CD4-positive, alpha-beta T cell treated with Interleukin-4 for 1 hour (primary cell): ENCODE results near the gene WDR17.

ENCODE experiments used
- DNase-seq, 2 donors: peaks; one replicate each; pipeline ENCODE4 v3.0.0-alpha.2; 2020 to 2022

Gene WDR17

DNA sequence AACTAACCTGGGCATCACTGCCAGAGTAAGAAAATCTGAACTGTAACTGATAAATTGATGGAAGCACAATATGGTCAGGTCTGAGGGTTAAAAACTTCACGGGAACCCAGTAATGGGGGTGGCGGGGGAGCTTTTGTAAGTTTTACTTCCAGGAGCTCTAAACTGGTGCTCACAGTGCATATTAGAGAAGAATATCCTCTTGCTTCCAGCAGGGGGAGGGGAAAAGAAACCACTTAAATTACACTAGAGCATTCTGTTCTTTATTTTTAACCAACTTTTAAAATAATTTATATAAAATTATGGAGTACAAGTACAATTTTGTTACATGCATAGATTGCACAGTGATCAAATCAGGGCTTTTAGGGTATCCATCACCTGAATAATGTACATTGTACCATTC lies 33.7 kb downstream of the WDR17 start:
- DNase-seq: no peak

DNA sequence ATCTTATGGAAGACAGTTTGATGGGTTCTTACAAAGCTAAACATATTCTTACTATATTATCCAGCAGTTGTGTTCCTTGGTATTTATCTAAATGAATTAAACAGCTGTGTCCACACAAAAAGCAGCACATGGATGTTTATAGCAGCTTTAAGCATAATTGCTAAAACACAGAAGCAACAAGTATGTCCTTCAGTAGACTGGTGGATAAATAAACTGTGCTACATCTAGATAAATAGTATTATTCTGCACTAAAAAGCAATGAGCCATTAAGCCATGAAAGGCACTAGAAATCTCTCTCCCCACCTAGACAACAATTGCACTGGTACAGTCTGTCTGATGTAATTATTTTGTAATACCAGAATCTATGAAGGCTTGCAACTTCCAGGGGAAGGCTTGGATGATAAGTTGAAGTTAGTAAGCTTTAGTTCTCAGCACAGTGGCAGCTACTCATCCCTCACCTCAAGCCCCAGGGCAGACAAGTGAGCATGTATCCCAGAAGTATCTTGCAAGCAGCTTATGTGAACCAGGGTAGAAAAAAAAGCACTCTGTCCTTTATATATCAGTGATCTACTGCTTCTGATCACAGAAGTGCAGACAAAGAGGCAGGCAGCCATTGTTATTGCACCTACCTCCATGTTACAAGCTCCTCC lies 36.9 kb downstream of the WDR17 start:
- DNase-seq: no peak

DNA sequence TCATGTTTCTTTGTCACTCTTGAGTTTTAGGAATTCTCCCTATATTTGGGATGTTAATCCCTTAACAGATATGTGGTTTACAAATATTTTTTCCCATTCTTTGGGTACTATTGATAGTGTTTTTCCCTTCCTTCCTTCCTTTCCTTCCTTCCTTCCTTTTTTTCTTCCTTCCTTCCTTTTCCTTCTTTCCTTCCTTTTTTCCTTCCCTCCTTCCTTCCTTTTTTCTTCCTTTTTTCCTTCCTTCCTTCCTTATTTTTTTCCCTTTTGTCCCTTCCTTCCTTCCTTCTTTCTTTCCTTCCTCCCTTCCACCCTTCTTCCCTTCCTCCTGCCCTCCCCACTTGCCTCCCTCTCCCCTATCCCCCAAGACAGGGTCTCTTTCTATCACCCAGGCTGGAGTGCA lies 42.1 kb downstream of the WDR17 start:
- no peak for DNase-seq

DNA sequence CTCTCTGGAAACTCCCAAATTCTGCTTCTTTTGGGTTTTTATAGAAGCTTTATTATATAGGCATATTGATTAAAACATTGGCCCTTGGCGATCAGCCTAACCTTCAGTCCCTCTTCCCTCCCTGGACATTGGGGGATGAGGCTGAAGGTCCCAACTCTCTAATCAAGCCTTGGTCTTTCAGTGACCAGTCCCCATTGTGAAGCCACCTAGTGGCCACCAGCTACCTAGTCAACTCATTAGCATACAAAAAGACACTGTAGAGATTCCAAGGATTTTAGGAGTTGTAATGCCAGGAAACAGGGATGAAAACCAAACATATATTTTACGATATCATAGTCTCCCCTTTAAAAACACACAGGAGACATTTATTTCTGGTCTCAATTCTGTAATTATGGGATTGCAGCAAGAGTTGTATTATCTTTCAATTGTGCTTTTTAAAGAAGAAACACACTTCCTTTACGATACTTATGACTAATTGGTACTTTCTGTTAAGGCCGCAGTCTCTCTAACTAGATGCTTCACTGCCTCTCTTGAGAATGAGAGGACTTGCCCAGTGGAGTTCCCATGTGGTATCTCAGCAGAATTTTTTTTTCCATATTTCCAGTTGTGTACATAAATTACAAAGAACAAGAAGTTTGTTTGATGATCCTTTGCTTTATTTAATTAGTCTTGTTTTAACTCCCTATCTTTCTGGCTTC lies 58.2 kb downstream of the WDR17 start:
- no peak for DNase-seq

DNA sequence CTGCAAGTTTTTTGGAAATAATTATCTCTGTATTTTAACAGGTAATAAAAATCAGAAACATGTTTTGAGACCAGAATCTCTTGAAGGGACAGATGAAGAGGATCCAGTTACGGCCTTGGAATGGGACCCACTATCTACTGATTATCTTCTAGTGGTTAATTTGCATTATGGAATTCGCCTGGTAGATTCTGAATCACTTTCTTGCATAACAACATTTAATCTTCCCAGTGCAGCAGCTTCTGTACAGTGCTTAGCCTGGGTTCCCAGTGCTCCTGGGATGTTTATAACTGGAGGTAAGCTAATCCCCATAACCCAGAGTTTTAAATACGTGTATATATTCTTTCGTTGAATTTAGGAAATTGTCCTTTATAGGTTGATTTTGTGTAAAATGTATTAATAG lies 59.4 kb downstream of the WDR17 start:
- DNase-seq: no peak

DNA sequence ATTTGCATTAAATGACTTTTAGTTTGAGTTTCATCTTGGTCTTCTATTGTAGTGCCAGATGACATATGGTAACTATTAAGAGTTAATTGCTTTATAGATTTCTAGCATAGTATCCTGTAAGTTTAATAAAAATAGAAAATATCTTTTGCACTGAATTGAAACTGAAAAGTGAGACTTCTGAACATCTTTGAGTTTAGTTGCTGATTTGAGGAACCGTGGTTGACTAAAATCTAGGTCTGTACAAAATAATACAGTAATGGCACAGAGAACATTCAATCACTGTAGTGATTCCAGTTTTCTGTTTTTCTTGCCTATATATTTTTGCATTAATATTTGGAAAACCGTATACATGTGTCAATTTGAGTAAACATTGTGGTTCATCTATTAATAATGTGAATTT lies 69.0 kb downstream of the WDR17 start:
- no peak for DNase-seq

DNA sequence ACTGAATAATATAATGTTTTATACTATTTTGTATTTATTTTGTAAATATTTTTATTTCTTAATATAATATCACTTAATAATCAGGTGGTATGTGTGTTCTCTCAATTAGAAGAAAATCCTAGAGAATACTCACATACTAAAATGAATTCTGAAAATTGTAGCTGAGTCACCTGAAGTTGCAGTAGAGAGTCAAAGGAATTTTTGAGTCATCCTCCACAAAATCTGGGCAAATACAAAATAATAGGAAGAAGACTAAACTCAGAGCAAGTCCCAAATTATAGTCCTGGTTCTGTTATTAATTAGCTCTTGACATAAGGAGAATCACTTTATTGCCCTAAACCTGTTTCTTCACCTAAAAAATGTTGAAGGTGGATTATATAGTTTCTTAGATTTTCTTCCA lies 72.0 kb downstream of the WDR17 start:
- no peak for DNase-seq

DNA sequence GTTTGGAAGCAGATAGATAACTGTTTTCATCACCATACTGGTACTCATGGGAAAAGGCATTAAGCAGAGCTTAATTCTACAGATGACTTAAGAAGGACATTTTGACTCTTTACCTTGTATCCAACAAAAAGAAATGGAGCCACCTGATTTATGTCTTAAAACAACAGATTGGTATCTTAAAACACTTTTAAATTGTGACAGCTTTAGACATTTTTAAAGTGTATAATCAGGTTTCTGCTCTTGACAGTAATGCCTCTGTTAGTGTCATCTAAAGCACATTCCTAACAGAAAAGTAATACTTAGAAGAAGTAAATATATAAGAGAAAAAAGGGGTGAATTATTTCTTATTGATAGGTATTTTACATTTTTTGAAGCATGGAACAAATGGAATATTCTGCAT lies 73.9 kb downstream of the WDR17 start:
- no peak for DNase-seq

DNA sequence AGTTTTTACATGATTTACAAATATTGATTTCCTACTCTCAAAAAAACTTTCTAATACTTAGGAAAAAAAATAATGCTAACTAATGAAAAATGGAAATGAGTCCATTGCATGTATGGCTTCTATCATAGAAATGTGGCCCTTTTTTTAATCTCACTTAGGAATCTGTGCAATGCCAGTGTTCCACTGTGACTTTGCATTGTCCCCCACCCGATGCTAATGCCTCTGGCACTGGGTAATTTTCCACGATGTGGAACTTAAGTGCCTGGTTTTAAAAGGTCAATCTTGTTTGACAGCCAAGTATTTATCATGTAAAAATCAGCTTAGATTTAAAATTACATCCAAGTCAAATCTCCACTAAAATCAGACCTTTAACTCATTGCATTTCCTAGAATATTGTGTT lies 76.6 kb downstream of the WDR17 start:
- no peak for DNase-seq

DNA sequence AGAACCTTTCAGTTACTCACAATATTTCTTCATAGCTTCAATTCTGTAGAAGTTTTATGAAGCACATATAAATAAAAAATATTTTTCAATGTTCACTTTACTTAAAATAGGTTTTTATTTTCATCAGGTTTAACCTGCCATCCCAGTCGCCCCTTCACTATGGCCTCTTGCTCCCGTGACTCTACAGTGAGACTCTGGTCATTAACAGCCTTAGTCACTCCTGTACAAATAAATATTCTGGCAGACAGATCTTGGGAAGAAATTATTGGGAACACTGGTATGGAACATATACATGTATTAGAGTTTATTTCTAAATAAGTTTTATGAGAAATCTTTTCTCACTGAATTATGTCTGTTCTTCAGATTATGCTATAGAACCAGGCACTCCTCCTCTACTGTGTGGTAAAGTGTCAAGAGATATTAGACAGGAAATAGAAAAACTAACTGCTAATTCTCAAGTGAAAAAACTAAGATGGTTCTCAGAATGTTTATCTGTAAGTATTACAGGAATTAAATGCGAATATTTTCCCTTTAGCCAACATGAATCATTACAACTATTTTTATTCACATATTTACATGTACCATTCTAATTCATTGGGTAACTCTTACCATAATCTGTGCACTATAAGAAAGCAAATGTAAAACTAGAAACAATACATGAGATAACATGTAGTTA lies 84.2 kb downstream of the WDR17 start:
- DNase-seq: no peak

DNA sequence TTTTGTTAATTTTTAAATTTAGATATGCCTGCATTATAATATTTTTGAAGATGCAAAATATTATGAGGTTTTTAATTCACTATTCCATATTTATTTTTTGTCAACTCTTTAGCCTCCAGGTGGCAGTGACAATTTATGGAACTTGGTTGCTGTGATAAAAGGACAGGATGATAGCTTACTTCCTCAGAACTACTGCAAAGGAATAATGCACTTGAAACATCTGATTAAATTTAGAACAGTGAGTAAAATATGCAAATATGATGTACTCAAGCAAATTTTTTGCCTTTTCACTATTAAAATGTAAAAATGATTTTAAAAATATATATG lies 84.7 kb downstream of the WDR17 start:
- DNase-seq: peak in 1 of 2 donors; percentile 5

DNA sequence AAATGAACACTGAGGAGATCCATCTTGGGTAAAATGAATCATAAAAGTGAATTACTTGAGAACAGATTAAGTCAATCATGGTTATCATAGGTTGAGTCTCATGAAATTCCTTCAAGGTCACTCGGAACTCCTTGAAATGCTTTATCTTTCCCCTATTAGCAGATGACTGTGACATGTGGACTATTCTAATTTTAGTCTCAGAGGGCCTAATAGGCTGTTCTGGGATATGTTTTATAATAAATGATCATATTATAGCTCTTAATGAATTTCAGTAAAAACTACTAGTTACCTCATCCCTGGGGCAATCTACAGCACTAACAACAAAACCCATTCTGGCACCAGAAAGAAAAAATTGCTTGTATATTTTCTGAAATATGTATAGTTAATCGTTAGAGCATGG lies 85.1 kb downstream of the WDR17 start:
- no peak for DNase-seq

DNA sequence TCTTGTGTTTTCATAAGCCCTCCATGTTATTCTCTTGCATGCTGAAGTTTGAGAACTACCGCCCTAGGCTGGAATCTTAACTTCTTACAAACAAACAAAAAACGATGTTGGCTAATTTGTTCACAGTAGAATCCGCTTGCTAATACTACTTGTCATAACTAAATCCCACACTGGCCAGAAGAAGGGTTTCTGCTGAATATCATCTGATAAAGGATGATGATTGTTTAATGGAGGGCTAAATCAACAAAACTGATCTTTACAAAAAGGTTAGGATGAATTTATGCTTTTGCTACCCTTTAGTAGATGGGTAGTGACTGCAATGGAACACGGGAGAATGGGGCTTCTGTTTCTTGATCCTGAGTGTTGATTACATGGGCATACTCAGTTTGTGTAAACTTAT lies 87.5 kb downstream of the WDR17 start:
- no peak for DNase-seq

DNA sequence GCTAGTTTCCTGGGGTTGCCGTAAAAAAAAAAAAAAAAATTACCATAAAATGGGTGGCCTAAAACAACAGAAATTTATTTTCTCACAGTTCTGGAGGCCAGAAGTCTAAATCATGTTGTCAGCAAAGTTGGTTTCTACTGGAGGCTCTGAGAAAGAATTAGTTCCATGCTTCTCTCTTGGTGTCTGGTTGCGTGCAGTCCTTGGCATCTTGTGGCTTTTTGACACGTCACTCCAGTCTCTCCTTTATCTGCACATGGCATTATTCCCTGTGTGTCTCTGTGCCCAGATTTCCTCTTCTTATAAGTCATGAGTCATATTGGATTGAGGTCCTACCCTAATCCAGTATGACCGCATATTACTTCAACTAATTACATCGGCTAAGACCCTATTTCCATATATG lies 91.0 kb downstream of the WDR17 start:
- no peak for DNase-seq

DNA sequence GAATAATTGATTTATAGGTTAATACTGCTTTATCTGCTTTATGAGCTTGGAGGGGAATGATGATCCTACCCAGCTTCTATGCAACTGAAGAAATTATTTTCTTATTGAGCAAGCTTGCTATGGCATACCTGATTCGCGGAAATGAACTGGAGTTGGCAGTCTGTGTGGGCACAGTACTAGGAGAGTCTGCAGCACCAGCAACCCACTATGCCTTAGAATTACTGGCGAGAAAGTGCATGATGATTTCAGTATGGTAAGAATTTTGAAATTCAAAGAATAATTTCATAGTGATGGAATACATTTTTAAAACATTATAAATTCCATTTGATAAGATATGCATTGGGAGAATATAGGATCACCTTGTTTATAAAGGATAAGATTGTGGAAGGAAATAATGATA lies 97.4 kb downstream of the WDR17 start:
- no peak for DNase-seq

DNA sequence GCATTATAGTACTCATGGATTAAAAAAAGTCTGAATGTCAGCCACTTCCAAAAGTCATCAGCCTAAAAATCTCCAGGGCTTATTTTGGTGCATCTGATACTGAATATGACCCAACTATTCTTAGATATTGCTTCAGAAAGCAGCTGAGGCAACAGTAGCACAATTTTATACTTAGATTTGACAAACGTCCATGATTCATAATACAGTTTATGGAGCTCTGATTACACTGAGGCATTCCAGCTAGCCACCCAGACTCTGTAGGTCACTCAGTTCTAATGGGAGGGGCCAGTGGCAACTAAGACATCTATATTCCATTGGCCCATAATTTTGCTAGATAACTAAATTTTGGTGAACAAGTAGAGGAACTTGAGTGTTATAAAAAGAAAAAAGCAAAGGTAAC lies 119.4 kb downstream of the WDR17 start:
- DNase-seq: no peak

DNA sequence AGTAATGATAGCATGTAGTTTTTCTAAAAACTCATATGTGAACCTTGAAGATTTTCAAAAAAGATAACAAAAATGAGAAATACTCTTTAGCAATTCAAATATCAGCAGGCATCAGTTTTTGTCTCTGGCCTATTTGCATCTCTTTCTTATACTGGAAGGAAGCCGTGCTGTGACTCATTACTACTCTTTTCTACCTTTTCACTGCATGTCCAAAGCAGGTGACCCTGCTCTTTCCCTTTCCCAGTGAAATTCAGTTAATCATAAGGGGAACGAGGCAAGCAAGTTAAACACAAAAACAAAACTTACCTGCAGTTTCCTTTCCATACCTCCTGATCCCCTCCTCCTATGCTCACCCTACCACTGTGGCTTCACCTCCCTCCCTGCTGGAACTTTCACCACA lies 120.4 kb downstream of the WDR17 start:
- no peak for DNase-seq

DNA sequence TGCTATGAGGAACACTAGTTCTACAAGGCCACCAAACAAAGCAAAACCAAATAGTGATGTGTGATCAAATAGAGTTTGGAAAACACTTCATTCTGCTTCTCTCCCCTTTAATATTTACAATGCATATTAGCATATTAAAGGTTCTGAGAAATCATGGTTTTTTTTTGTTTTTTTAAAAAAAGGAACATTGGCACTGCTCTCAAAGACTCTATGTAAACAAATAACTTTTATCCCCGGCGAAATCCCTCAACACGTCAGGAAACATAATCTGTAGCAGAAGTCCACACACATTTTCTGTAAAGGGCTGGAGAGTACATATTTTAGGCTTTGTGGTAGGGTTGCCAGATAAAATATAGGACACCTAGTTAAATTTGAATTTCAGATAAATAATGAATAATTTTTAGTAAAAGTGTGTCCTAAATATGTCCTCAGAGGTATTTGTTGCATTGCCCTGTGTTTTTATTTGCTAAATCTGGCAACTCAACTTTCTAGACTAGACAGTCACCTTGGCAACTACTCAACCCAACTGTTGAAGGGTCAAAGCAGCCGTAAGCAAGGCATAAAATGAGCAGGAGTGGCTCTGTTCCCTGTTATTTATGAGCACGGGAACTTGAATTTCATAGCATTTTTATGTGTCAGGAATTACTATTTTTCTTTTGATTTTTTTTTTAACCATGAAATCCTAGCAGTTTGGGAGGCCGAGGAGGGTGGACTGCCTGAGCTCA lies 121.2 kb downstream of the WDR17 start:
- no peak for DNase-seq

DNA sequence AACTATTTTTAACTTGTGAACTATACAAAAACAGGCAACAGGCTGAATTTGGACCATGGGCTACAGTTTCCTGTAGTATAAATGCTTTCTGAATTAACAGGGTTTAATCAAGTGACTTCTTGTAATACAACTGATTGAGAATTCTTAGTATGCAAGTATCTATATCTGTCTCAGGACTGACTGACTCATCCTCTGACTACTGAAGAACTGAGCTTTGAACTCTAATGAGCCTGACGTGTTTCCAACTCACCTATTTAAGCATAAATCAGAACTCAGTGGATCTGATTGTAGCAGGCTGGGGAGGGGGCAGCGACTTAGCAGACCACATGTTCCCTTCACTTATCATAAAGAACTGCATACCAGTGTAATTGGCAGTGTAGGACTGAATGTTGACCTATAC lies 122.0 kb downstream of the WDR17 start:
- no peak for DNase-seq

DNA sequence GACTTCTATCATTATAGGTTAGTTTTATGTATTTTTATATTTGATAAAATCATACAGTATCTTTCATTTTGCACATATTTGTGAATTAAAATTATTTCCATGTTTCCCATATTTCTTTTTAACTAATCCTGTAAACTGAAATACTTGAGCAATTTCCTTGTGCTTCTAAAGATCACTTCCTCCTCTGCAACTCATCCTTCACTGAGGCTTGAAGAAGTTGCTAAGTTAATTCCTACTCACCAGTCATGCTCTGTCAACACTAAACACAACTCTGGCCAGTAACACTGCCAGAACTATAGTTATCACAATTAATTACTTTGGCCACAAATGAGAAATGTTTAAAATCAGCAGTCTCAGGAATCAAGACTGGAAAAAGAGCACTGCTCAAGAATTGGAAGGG lies 123.0 kb downstream of the WDR17 start:
- DNase-seq: no peak

DNA sequence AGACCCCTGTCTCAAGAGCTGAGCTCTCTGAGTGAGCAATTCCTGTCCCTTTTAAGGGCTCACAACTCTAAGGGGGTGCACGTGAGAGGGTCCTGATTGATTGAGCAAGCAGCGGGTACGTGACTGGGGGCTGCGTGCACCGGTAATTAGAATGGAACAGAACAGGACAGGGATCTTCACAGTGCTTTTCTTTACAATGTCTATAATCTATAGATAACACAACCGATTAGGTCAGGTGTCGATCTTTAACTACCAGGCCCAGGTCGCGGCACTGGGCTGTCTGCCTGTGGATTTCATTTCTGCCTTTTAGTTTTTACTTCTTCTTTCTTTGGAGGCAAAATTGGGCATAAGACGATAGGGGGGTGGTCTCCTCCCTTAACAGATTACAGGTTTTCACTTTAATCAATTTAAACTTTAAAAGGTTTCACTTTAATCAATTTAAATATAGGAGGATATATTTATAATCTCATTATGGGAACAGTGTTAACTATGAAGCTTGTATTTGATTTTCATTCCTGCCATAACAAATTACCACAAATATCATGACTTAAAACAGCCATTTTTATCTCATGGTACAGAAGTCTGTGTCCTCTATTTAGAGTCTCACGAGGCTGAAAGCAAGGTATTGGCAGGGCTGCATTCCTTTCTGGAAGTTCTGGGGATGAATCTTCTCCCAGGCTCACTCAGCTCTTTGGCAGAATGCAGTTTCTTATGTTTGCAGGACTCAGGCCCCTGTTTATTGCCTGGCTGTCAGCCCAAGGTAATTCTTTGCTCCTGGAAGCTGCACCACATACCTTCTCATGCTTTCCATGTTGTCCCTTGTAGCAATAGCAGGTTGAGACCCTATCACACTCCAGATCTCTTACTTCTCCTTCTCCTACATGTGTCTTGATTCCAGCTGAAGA lies 124.5 kb downstream of the WDR17 start:
- DNase-seq: no peak

DNA sequence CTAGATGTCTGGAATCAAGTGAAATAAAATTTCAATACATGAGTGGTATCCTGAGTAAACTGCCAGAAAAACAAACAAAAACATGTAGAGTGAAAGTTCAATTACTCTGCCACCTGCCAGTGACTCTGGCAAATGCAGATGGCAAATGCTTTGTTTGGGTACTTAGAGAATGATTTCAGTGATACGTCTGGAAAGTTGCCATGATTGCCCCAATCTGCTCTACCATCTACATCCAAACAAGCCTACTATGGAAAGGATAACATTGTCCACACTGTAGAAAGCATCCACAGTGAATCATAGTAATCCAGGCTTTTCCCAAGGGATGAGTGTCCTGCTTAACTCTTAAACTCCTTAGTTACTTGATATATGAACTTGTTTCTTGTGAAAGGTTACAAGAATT lies 126.3 kb downstream of the WDR17 start:
- DNase-seq: no peak

DNA sequence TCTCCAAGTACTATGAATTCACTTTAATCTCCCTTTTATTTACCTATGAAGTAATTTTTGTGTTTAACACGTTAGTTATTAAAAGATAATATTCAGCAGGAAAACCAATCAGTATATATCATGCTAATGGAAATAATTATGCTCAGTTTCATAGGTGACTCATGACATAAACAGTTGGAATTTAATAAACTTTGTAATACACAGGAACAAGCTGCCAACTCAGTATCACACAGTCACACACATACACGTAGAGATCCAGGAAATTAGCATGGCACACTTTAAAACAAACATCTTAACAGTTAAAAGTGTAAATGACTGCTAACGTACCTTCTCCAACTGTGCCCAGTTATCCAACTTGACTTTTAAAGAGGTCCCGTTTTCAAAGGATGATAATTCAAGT lies 127.5 kb downstream of the WDR17 start:
- DNase-seq: no peak
